BE2C (cell line): ENCODE measurements around the gene PLCB2.

ENCODE experiments used
- DNase-seq: peaks from one replicate; pipeline ENCODE4 v3.0.0-alpha.2; 2020
- H3K27me3 ChIP-seq: fragments of 250-450 bp; sonication (Bioruptor Pico); 2 replicates; pipeline ENCODE4 v1.5.1; 2020; ENCODE audit warnings: mild to moderate bottlenecking
- H3K36me3 ChIP-seq: fragments of 250-450 bp; sonication (Bioruptor Pico); 2 replicates; pipeline ENCODE4 v1.5.1; 2020; ENCODE audit warnings: mild to moderate bottlenecking
- H3K4me1 ChIP-seq: fragments of 250-450 bp; sonication (Bioruptor Pico); 2 replicates; pipeline ENCODE4 v1.5.1; 2020
- H3K4me3 ChIP-seq: 2 replicates; pipeline ENCODE4 v1.5.1; 2011; ENCODE audit warnings: low read depth, low read length
- H3K9me3 ChIP-seq: fragments of 250-450 bp; sonication (Bioruptor Pico); 2 replicates; pipeline ENCODE4 v1.5.1; 2020
- TF ChIP-seq, protein P1 (sequence below): IDR thresholded peaks from 2 replicates; pipeline ENCODE4 v1.5.1; 2012; ENCODE audit warnings: mild to moderate bottlenecking, low read depth, low read length

The PLCB2 gene

DNA sequence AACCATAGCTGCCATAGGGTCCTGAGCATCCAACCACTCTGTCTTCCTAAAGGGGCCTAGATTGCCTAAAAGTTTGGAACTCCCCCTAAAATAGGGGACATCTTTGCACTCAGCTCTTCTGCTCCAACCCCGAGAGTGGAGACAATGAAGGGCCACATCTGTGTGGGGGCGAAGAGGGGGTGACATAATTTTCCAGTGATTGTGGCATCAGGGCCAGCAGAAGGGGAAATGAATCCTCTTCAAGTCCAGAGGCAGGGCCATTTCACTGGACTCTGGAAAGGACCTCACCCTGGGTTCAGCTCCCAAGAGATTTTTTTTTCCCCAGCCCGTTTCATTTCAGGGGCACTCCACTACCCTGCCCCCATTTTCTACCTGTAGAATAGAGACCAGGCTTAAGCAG, 20.2 kb downstream of the PLCB2 start:
- Histone ChIP-seq H3K27me3 (peaks cover 9% of the 10 kb centered on the region), H3K4me1 (no peaks in the 10 kb centered on the region; the same call in none of the 2 replicates)

DNA sequence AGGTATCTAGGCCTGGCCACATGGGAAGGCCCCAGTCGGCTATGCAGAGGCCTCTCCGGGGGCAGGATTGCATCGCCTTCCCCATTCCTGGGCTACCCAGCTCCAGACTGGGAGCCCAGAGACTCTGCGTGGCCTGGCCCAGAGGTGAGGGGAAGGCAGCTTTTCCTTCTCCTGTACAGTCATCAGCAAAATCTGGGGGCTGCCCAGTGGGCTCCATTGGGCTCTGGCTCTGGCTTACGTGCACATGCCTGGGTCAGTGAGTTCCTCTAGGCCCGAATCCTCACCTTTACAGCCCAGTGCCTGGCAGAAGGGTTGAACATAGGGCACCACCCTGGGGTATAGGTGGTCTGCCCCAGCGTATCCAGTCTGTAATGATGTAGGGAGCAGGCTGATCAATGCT, 20.9 kb downstream of the PLCB2 start:
- TF ChIP-seq, protein P1, sequence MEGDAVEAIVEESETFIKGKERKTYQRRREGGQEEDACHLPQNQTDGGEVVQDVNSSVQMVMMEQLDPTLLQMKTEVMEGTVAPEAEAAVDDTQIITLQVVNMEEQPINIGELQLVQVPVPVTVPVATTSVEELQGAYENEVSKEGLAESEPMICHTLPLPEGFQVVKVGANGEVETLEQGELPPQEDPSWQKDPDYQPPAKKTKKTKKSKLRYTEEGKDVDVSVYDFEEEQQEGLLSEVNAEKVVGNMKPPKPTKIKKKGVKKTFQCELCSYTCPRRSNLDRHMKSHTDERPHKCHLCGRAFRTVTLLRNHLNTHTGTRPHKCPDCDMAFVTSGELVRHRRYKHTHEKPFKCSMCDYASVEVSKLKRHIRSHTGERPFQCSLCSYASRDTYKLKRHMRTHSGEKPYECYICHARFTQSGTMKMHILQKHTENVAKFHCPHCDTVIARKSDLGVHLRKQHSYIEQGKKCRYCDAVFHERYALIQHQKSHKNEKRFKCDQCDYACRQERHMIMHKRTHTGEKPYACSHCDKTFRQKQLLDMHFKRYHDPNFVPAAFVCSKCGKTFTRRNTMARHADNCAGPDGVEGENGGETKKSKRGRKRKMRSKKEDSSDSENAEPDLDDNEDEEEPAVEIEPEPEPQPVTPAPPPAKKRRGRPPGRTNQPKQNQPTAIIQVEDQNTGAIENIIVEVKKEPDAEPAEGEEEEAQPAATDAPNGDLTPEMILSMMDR, result no peak
- H3K4me1 ChIP-seq, result no peaks in the 10 kb centered on the region; the same call in none of the 2 replicates

More for the DNA sequence above, 20.2 kb downstream of the PLCB2 start:
- Histone ChIP-seq H3K4me3 (no peak overlapping the region), H3K9me3 (no peaks in the 10 kb centered on the region), H3K36me3 (no peaks in the 10 kb centered on the region)
- TF ChIP-seq, protein P1, result no peak
- DNase-seq, result no peak

DNA sequence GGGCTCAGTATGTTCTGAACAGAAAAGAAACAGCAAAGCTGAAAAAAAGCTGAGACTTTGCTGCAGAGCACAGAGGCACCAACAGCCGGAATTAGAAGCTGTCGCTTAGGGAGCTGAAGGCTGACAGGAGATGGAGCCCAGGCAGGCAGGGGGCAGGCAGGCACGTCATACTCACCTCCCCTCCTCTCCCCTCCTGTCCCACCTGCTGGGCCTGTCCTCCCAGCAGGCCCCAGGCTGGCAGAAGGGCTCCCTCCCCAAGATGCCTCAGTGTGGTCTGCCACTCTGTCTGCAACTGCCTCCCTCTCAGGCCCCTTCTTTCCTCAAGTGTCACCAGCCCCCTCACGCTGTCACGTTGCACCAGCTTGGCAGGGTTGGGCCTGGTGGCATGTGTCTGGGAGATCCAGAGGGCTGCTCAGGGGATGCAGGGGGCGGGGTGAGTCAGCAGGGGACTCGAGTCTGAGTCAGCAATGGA, 21.6 kb downstream of the PLCB2 start:
- no peak overlapping the region for H3K4me3 ChIP-seq
- no peak for DNase-seq
- no peaks in the 10 kb centered on the region for H3K36me3 ChIP-seq
- H3K9me3 ChIP-seq, result no peaks in the 10 kb centered on the region
- peaks cover 21% of the 10 kb centered on the region for H3K27me3 ChIP-seq
- no peaks in the 10 kb centered on the region; the same call in none of the 2 replicates for H3K4me1 ChIP-seq
- TF ChIP-seq, protein P1, result no peak

More for the DNA sequence above, 20.9 kb downstream of the PLCB2 start:
- H3K4me3 ChIP-seq, result no peak overlapping the region
- H3K27me3 ChIP-seq, result peaks cover 16% of the 10 kb centered on the region
- no peak for DNase-seq
- H3K36me3 ChIP-seq, result no peaks in the 10 kb centered on the region
- no peaks in the 10 kb centered on the region for H3K9me3 ChIP-seq

DNA sequence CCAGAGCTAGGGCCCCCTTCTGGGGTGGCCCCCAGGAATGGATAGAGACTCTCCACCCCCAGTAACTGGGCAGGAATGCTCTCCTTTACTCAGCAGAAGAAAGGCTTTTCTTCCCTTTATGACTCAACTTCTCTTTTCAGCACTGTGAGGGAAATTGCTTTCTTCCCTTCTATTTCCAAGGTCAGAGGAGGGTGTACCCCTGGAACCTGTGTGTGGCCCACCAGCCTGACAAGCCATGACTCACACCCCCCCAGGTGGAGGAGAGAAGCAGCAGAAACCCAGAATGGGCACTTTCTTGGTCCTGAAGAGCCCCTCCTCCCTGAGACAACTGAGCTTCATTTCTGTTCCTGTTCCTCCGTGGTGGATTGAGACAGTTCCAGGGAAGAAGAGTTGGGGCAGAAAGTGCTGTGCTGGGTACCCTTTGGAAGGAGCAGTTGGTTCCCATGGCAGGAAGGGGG, 22.2 kb downstream of the PLCB2 start:
- Histone ChIP-seq H3K36me3 (no peaks in the 10 kb centered on the region), H3K4me1 (no peaks in the 10 kb centered on the region; the same call in none of the 2 replicates), H3K4me3 (no peak overlapping the region), H3K9me3 (no peaks in the 10 kb centered on the region), H3K27me3 (peaks cover 21% of the 10 kb centered on the region)
- DNase-seq, result no peak
- TF ChIP-seq, protein P1, result no peak

DNA sequence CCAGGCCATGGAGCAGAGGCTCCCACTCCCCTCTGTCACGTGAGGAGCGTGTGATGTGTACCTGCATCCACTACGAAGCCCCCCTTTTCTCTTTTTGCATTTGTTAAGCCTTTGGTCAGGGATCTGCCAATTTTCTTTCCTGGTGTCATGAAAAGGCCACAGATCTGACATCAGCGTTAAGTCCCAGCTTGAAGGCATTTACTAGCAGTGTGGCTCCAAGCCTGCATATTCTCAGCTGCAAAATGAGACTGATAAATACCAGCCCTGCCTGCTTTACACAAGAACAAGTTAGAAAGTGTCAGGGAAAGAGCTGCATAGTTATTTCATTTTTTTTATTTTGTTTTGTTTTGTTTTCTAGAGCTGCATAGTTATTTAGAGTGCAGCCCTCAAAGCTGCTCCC, 22.6 kb downstream of the PLCB2 start:
- H3K4me3 ChIP-seq, result no peak overlapping the region
- no peaks in the 10 kb centered on the region; the same call in none of the 2 replicates for H3K4me1 ChIP-seq
- H3K36me3 ChIP-seq, result no peaks in the 10 kb centered on the region
- H3K9me3 ChIP-seq, result no peaks in the 10 kb centered on the region
- TF ChIP-seq, protein P1, result no peak
- H3K27me3 ChIP-seq, result peaks cover 21% of the 10 kb centered on the region
- DNase-seq, result no peak

DNA sequence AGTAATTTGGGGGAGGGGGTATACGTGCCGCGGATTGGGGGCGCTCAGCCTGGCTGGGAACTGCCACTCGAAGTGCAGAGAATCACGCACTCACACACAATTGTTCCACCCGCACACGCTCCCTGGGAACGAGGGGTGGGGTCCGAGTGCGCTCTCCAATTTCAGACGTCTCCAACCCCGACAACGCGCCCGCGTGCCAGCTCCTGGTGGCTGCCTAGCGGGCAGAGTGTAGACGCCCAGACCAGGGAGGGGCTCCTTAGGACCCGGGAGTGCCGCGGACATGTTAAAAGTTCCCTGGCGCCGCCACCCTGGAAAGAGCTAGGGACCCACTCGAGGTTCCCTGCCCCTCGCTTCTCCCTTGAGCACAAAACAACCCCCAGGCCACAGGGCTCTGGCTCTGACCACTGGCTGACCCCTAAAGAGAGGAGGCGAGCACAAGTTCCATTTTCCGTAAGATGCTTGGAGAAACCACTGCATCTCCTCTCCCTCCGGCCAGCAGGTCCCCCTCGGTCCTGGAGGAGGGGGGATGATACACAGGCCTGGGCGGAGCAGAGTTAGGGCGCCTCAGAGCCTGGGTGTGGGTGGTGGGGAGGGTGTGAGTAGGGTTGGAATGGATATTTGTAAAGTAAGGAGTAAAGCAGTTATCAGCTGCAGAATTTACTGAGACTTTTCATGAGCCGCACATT, 24.0 kb downstream of the PLCB2 start:
- DNase-seq, result no peak
- Histone ChIP-seq H3K9me3 (no peaks in the 10 kb centered on the region), H3K36me3 (no peaks in the 10 kb centered on the region), H3K4me1 (no peaks in the 10 kb centered on the region; the same call in none of the 2 replicates), H3K4me3 (no peak overlapping the region), H3K27me3 (peaks cover 21% of the 10 kb centered on the region)
- TF ChIP-seq, protein P1, result no peak
